HL-60 (cell line): Measurements from ENCODE around the gene MPO.

Experiments
- DNase-seq, 2 experiments: peaks; one replicate each; pipeline ENCODE4 v3.0.0-alpha.2; 2010 to 2020; ENCODE audit warnings: low read depth in 1 of 2, low spot score in 1 of 2
- H3K27ac ChIP-seq: fragments of 250-450 bp; sonication (Bioruptor Pico); replicated peaks from 2 replicates; pipeline ENCODE4 v1.5.1; 2020; ENCODE audit warnings: mild to moderate bottlenecking, moderate library complexity
- H3K27me3 ChIP-seq: fragments of 250-450 bp; sonication (Bioruptor Pico); 2 replicates; pipeline ENCODE4 v1.5.1; 2021; ENCODE audit warnings: mild to moderate bottlenecking, moderate library complexity; ENCODE audit not compliant: insufficient read depth, poor library complexity, severe bottlenecking
- H3K4me3 ChIP-seq: replicated peaks from 2 replicates; pipeline ENCODE4 v1.5.1; 2011; ENCODE audit warnings: mild to moderate bottlenecking, control low read depth, low read length; ENCODE audit not compliant: insufficient read depth
- CTCF ChIP-seq: IDR thresholded peaks from one replicate; pipeline ENCODE4 v1.5.1; 2011; ENCODE audit warnings: low read length, control low read depth, inconsistent platforms; ENCODE audit not compliant: insufficient read depth
- GABPA ChIP-seq: IDR thresholded peaks from 2 replicates; pipeline ENCODE4 v1.6.1; 2012; ENCODE audit warnings: low read depth
- POLR2AphosphoS5 ChIP-seq: IDR thresholded peaks from 2 replicates; pipeline ENCODE4 v1.6.1; 2012; ENCODE audit warnings: low read depth
- SPI1 ChIP-seq: IDR thresholded peaks from 2 replicates; pipeline ENCODE4 v1.6.1; 2012; ENCODE audit warnings: low read depth, mild to moderate bottlenecking, borderline replicate concordance
- long read RNA-seq: library from polyadenylated mRNA; unstranded; transcript quantifications from one replicate; pipeline ENCODE4 v2.0.0, GENCODE V29; 2020
- TF ChIP-seq, protein P1 (sequence below): IDR thresholded peaks from 2 replicates; pipeline ENCODE4 v1.6.1; 2012; ENCODE audit warnings: low read depth; ENCODE audit not compliant: insufficient replicate concordance

Gene MPO, protein sequence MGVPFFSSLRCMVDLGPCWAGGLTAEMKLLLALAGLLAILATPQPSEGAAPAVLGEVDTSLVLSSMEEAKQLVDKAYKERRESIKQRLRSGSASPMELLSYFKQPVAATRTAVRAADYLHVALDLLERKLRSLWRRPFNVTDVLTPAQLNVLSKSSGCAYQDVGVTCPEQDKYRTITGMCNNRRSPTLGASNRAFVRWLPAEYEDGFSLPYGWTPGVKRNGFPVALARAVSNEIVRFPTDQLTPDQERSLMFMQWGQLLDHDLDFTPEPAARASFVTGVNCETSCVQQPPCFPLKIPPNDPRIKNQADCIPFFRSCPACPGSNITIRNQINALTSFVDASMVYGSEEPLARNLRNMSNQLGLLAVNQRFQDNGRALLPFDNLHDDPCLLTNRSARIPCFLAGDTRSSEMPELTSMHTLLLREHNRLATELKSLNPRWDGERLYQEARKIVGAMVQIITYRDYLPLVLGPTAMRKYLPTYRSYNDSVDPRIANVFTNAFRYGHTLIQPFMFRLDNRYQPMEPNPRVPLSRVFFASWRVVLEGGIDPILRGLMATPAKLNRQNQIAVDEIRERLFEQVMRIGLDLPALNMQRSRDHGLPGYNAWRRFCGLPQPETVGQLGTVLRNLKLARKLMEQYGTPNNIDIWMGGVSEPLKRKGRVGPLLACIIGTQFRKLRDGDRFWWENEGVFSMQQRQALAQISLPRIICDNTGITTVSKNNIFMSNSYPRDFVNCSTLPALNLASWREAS
- long read RNA-seq, transcript MPO-201 (12 exons, 3,215 nt), result major isoform, 10,959 of 16,125 reads
- long read RNA-seq, partial matches to known transcripts, result 1,763 of 16,125 reads
- long read RNA-seq, other reads (novel, unspliced or antisense), result 3,402 of 16,125 reads

- DNase-seq, result peak; percentile 92 to 95
- peak; percentile 93 for TF ChIP-seq POLR2AphosphoS5
- TF ChIP-seq GABPA, result no peak
- TF ChIP-seq, protein P1, sequence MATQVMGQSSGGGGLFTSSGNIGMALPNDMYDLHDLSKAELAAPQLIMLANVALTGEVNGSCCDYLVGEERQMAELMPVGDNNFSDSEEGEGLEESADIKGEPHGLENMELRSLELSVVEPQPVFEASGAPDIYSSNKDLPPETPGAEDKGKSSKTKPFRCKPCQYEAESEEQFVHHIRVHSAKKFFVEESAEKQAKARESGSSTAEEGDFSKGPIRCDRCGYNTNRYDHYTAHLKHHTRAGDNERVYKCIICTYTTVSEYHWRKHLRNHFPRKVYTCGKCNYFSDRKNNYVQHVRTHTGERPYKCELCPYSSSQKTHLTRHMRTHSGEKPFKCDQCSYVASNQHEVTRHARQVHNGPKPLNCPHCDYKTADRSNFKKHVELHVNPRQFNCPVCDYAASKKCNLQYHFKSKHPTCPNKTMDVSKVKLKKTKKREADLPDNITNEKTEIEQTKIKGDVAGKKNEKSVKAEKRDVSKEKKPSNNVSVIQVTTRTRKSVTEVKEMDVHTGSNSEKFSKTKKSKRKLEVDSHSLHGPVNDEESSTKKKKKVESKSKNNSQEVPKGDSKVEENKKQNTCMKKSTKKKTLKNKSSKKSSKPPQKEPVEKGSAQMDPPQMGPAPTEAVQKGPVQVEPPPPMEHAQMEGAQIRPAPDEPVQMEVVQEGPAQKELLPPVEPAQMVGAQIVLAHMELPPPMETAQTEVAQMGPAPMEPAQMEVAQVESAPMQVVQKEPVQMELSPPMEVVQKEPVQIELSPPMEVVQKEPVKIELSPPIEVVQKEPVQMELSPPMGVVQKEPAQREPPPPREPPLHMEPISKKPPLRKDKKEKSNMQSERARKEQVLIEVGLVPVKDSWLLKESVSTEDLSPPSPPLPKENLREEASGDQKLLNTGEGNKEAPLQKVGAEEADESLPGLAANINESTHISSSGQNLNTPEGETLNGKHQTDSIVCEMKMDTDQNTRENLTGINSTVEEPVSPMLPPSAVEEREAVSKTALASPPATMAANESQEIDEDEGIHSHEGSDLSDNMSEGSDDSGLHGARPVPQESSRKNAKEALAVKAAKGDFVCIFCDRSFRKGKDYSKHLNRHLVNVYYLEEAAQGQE, result peak; percentile 68
- no peaks in the 10 kb centered on the region for H3K27me3 ChIP-seq
- H3K27ac ChIP-seq, result peak within 1 kb of the TSS; percentile 99
- H3K4me3 ChIP-seq, result peak within 1 kb of the TSS; percentile 64
Observed at GRCh38 chr17:58280480-58281217, at the start of gene MPO. MPO (minus strand) TSS chr17:58280935; CDS start chr17:58280758, 177 bp downstream.

DNA sequence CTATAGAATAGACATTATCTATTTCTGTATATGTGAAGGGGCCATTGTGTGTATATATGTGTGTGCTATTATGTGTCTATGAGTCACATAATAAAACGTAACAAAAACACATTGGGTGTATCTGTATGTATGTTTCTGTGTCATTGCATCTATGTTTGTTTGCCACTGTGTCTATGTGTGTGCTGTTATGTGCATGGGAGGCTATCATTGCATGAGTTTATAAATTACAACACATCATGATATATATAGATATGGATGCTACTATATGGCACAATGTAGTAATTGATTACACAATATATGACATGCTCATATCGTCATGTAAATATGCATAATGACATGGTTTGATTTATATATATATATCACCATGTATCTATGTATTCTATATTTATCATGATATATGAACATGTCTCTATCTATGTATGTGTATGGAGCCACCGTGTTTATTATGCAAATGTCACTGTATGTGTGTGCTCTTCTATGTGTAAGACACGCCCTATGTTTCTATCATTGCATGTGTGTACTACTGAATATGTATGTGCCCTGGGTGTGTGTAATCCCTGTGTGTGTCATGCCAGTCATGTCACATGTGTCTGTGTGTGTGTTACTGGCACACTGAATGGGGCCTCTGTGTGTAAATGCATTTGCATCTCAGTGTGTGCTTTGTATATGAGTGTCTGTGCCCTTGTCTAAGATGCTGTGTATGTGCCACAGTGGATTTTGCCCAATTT lies 49.2 kb upstream of the MPO start:
- no peaks in the 10 kb centered on the region for H3K27me3 ChIP-seq
- TF ChIP-seq CTCF (no peak), GABPA (no peak; the same call in 1 of the 2 replicates), POLR2AphosphoS5 (peak; percentile 97)
- peak overlapping the region; percentile 100 for H3K27ac ChIP-seq
- peak overlapping the region; percentile 72 for H3K4me3 ChIP-seq
- DNase-seq, result peak; percentile 81 to 92

- TF ChIP-seq, protein P1, result peak; percentile 60
- TF ChIP-seq SPI1 (peak; percentile 89), CTCF (peak; percentile 48), GABPA (no peak; the same call in 1 of the 2 replicates), POLR2AphosphoS5 (peak; percentile 100)
- no peak overlapping the region for H3K4me3 ChIP-seq
- peak; percentile 89 to 98 for DNase-seq
- no peaks in the 10 kb centered on the region for H3K27me3 ChIP-seq
- peak overlapping the region; percentile 100 for H3K27ac ChIP-seq
Observed at GRCh38 chr17:58329035-58329809, 48.5 kb upstream of the MPO start.
